Activated CD8-positive, alpha-beta memory T cell treated with anti-CD3 and anti-CD28 coated beads, Interleukin-2, amount 50 U/mL, for 48 hours (primary cell): ENCODE results near the gene ADAT2.

Experiments used
- DNase-seq: peaks from one replicate; pipeline ENCODE4 v3.0.0-alpha.2; 2020

ADAT2 gene

GRCh38 chr6:143396497-143397226 is 53.8 kb downstream of the ADAT2 start:
- DNase-seq: no peak

DNA sequence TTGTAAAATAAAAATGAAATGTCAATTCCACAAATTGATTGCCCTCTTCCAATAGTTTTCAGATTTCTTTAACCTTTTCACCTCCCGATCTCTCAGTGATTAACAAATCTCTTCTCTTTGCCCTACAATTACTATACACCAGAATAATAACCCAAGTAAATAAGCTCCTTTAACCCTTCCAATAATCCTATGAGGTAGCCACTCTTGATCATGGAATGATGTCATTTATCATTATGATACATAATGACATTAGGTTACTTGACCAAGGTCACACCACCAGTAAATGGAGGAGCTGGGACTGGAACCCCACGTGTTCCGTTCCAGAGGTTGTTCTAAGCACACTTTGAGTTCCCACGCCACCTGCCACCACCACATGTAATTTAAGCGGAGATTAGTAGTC is 54.8 kb downstream of the ADAT2 start:
- DNase-seq: no peak

DNA sequence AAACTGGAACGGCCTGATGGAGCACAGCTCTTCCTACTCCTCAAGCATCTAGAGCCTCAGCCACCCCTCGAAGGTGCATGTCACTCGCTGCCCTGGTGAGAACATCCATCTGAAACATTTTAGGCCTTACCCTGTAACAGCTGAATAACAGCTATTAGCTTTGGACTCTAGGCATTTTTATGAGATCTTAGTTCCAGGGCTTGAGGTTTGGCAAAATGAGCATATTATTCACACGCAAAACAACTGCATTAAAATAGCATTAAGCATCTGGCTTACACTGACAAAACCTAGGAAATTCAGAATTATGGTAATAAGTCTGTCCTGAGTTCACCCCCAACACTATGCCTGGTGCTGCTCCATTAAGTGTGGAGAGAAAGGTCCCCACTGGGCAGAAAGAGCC is 56.1 kb downstream of the ADAT2 start:
- DNase-seq: no peak

DNA sequence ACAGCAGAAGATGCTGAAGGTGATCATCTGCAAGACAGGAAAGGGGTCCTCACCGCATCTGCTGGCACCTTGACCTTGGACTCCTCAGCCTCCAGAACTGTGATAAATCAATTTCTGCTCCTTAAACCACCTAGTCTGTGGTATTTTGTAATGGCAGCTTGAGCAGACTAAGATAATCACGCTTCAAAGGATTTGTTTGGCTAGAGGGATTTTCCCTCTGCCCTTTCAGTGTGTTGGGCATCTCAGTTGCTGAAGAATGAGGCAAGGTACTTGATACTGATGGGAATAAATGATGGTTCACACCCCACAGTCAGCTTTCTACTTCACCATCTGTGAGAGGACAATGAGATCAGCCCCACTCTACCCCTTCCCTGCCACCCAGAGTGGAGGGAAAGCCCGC is 60.2 kb downstream of the ADAT2 start:
- DNase-seq: no peak

DNA sequence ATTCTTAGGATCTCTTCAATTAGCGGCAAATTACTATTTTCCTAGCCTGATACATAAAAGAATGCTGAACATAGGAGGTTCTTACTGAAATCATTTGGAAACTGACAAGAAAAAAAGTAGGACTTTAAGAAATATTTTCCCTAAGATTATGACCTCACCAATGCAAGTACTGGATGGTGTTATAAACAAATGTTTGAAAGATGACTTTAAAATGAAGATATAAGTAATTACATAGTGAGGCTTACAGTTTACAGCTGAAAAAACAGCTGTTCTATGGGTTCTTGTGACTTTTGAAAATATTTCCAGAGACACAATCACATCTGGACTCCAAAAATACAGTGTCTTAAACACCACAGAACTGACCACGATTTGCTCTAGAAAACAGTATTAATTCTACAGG is 64.9 kb downstream of the ADAT2 start:
- no peak for DNase-seq

DNA sequence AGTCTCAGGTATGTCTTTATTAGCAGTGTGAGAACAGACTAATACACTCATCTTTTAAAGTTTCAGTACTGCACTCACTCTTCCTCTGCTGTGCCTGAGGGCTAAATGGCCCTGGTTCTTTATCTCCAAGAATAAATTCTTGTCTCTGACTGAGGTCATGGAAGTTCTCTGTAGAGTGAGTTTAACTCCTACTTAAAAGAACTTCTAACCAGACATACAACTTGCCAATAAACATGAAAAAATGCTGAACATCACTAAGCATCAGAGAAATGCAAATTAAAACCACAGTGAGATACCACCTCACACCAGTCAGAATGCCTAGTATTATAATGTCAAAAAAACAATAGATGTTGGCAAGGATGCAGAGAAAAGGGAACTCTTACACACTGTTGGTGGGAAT is 73.6 kb downstream of the ADAT2 start:
- no peak for DNase-seq

- DNase-seq: no peak
These were observed 74.1 kb downstream of the ADAT2 start for GRCh38 chr6:143376375-143376774.

GRCh38 chr6:143375022-143375585 is 75.4 kb downstream of the ADAT2 start:
- DNase-seq: no peak

GRCh38 chr6:143374014-143374413 is 76.5 kb downstream of the ADAT2 start:
- DNase-seq: no peak
